SJSA1 (cell line): ENCODE results near the gene DPYSL4. TPM values are rescaled to one million over a fixed set of nuclear protein-coding genes. Genes with fewer than 3 reads are reported as not detected.

Experiments used
- DNase-seq, 2 experiments: peaks; one replicate each; pipeline ENCODE4 v3.0.0-alpha.2; 2015 to 2020; ENCODE audit warnings: low spot score in 2 of 2, low read depth in 1 of 2
- H3K27ac ChIP-seq: fragments of 250-450 bp; sonication (Bioruptor Pico); 2 replicates; pipeline ENCODE4 v1.5.1; 2020; ENCODE audit warnings: mild to moderate bottlenecking, moderate library complexity
- H3K27me3 ChIP-seq: fragments of 250-450 bp; sonication (Bioruptor Pico); replicated peaks from 2 replicates; pipeline ENCODE4 v1.5.1; 2020; ENCODE audit warnings: mild to moderate bottlenecking, moderate library complexity
- H3K36me3 ChIP-seq: fragments of 250-450 bp; sonication (Bioruptor Pico); 2 replicates; pipeline ENCODE4 v1.5.1; 2020; ENCODE audit warnings: mild to moderate bottlenecking
- H3K4me1 ChIP-seq: fragments of 250-450 bp; sonication (Bioruptor Pico); replicated peaks from 2 replicates; pipeline ENCODE4 v1.6.1; 2021; ENCODE audit warnings: mild to moderate bottlenecking
- H3K4me3 ChIP-seq: fragments of 250-450 bp; sonication (Bioruptor Pico); 2 replicates; pipeline ENCODE4 v1.5.1; 2020; ENCODE audit warnings: mild to moderate bottlenecking
- H3K9me3 ChIP-seq: fragments of 250-450 bp; sonication (Bioruptor Pico); replicated peaks from 2 replicates; pipeline ENCODE4 v1.5.1; 2020; ENCODE audit warnings: mild to moderate bottlenecking
- total RNA-seq: library from RNA; depleted of rRNA; stranded (reverse); fragments of >200 nt; shearing (Covaris generic); gene quantifications from 2 replicates; pipeline ENCODE4 v1.2.3, GENCODE V29; 2014

The DPYSL4 gene
- total RNA-seq, 1 experiment from 2014 or later: 1.3 TPM

DNA sequence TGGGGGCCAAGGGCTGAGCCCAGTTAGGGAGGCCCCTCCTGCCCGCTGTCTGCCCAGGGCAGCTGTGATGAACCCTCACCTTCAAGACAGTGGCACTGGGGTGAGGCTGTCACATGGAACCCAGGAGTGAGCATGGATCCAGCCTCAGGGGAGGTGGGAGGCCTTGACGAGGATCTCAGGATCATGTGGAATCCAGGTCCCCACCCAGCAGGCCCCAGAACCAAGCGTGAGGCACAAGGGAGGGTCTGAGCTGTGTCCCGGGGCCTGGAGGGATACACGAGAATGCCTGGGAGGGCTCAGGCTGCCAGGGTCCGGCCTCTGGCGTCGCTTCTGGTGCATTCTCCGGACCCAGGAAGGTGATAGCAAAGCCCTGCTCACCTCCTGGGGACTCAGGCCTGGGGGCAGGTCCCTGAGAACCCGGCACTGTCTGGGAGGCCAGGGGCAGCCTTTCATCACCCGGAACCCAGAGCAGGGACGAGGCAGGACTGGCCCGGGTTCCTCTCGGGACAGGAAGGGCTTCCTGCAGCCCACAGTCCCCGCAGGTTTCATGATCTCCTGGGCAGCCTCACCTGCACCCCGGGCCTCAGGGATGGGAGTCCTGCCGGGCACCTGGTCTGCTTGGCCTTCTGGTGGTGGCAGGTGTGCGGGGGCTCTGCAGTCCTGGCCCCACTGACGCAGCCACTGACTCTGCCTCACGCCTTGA, 17.5 kb downstream of the DPYSL4 start:
- H3K4me3 ChIP-seq: no peak overlapping the region
- no peak for DNase-seq
- no peaks in the 10 kb centered on the region for H3K9me3 ChIP-seq
- H3K27me3 ChIP-seq: no peaks in the 10 kb centered on the region
- no peaks in the 10 kb centered on the region for H3K36me3 ChIP-seq
- no peak overlapping the region for H3K27ac ChIP-seq
- H3K4me1 ChIP-seq: no peaks in the 10 kb centered on the region

DNA sequence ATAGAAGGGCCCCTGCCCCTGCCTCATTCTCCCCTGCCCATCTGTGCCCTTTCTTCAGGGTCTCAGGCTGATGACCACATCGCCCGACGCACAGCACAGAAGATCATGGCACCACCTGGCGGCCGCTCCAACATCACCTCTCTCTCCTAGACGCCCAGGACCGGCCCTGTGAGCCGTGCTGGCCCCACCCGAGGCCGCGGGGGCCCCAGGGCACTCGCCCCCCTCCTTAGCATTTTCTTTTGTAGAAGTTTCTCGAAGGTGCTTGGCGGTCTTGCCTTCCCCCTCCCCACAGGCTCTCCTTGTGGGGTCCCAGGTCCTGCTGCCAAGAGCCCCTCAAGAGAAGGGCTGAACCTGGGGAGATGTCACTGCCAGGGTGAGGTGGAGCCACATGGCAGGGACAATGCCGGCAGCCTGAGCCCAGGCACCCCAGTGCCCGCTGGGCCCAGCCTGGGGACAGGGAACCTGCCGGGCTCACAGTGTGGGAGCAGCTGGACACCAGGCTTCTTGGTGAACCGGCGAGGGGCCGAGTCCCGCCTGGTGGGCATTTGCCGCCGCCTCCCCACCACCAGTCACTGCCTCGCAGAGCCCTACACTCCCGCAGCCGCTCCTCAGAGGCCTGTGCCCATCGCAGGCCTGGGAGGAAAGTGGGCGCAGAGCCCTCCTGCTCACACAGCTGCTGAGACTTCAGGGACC, 18.2 kb downstream of the DPYSL4 start:
- Histone ChIP-seq H3K27ac (no peak overlapping the region), H3K9me3 (no peaks in the 10 kb centered on the region), H3K4me3 (no peak overlapping the region), H3K4me1 (no peaks in the 10 kb centered on the region), H3K36me3 (no peaks in the 10 kb centered on the region), H3K27me3 (no peaks in the 10 kb centered on the region)
- no peak for DNase-seq

DNA sequence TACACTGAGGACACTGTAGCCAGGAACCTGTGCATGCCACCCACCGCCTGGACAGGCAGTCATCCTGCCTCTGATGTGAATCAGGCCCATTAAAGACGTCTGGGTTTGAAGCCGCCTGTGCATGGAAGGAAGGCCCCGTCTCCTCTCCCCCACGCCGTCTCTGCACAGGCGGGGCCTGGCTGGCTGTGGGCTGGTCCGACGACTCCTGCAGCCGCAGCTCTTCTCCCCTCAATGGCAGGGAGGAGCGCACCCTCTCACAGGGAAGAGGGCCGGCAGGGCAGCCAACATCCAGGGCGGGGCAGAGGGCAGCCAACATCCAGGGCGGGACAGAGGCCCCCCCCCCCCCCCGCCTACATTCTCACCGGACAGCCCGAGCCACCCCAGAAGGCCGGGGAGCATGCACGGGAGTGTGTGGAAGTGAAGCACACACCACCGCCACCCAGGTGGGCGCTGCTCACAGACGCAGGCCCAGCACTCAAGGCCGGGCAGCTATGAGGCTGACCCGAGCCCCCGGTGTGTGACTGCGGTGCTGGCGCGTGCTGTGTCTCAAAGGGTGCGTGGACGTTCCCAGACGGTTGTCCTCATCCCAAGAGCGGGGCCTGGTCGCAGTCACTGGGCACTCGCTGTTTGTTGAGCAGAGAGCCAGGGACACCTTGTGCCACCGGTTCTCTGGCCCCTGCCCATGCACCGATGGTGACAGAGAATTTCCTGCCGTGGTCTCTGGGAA, 19.1 kb downstream of the DPYSL4 start:
- Histone ChIP-seq H3K4me3 (no peak overlapping the region), H3K4me1 (no peaks in the 10 kb centered on the region), H3K9me3 (no peaks in the 10 kb centered on the region), H3K36me3 (no peaks in the 10 kb centered on the region), H3K27me3 (no peaks in the 10 kb centered on the region), H3K27ac (no peak overlapping the region)
- no peak for DNase-seq

- Histone ChIP-seq H3K9me3 (no peaks in the 10 kb centered on the region), H3K27me3 (no peaks in the 10 kb centered on the region), H3K36me3 (no peaks in the 10 kb centered on the region), H3K27ac (no peak overlapping the region), H3K4me1 (no peaks in the 10 kb centered on the region), H3K4me3 (no peak overlapping the region)
- no peak for DNase-seq
Observed at GRCh38 chr10:132206377-132206745, 19.6 kb downstream of the DPYSL4 start.

DNA sequence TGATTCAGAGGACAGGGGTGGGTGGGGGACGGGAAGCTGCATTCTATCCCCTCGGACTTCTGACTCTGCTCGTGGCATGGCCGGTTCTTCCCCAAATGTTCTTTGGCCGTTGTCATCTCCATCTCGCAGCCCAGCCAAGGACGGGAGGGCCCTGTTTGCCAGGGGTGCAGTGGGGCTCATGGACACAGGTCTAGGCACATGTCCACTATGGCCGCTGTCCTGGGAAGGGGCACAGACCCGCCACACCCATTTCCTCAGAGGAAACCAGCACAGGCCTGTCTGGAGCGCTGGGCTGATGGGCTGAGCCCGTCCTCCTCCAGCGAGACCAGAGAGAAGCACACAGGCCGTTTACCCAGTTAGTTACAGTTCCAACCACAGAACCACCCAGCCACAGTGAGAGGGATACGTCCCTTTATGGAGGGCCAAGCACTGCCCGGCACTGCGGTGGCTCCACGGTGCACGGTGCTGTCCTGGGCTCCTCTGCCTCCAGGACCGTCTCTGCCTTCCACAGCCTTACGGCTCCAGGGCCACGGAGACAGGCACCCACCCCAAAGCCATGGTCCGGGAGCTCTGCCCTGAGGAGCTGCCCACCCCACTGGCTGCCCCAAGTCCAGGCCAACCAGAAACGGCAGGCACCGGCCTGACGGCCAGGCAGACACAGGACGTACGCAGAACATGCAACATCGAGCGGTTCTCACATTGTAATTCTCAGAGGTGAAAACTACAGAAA, 20.2 kb downstream of the DPYSL4 start:
- Histone ChIP-seq H3K4me1 (no peaks in the 10 kb centered on the region), H3K4me3 (no peak overlapping the region), H3K9me3 (no peaks in the 10 kb centered on the region), H3K27me3 (no peaks in the 10 kb centered on the region), H3K36me3 (no peaks in the 10 kb centered on the region), H3K27ac (no peak overlapping the region)
- no peak for DNase-seq

- Histone ChIP-seq H3K36me3 (no peaks in the 10 kb centered on the region), H3K27ac (no peak overlapping the region), H3K27me3 (no peaks in the 10 kb centered on the region), H3K9me3 (no peaks in the 10 kb centered on the region), H3K4me3 (no peak overlapping the region), H3K4me1 (no peaks in the 10 kb centered on the region)
- DNase-seq: no peak
Observed at GRCh38 chr10:132207536-132208461, 21.1 kb downstream of the DPYSL4 start.

DNA sequence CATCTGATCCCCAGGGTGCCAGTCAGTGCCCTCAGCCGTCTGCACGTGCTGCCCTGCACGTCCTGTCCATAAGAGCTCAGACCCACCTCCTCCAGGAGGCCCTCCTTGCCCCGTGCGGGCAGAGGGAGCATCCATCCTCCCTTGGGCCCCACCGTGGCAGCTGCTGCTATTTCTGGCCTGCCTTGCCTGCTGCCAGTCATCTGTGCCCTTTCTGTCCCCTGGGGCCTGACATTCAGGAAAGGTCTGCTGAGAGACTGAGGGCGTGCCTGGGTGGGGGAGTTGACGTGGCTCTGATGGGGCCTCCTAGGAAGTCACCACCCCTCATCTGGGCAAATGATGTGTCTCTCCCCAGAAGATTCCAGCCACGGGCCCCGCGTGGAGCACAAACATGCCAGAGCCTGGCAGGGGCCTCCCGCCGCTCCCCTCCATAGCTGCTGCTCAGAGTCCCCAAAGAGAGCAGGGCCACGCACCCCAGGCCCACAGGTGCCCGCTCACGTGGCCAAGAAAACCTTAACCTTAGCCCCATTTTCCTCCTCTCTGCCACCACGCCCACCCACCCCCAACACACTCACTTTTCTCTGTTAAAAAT, 21.8 kb downstream of the DPYSL4 start:
- Histone ChIP-seq H3K27me3 (no peaks in the 10 kb centered on the region), H3K36me3 (no peaks in the 10 kb centered on the region), H3K4me1 (no peaks in the 10 kb centered on the region), H3K9me3 (no peaks in the 10 kb centered on the region), H3K4me3 (no peak overlapping the region), H3K27ac (no peak overlapping the region)
- DNase-seq: no peak

DNA sequence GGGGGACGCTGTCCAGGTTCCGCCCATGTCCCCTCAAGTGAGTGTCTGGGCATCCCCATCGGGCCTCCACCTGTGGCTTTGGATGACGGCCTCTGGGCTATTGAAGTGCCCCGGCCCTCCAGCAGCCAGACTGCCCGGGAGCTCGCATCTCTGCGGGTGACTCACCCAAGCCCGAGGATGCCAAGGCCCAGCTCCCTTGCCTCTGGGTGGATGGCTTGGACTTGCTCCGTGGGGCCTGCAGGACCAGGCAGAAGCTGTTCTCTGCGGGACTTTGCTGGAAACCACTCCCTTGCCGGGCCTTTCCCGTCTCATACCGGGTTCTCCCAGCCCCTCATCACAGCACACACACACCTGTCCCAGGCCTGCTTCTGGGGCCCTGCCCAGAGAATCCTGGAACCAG, 22.4 kb downstream of the DPYSL4 start:
- Histone ChIP-seq H3K4me1 (no peaks in the 10 kb centered on the region), H3K9me3 (no peaks in the 10 kb centered on the region), H3K27me3 (no peaks in the 10 kb centered on the region), H3K36me3 (no peaks in the 10 kb centered on the region), H3K27ac (no peak overlapping the region), H3K4me3 (no peak overlapping the region)
- no peak for DNase-seq

DNA sequence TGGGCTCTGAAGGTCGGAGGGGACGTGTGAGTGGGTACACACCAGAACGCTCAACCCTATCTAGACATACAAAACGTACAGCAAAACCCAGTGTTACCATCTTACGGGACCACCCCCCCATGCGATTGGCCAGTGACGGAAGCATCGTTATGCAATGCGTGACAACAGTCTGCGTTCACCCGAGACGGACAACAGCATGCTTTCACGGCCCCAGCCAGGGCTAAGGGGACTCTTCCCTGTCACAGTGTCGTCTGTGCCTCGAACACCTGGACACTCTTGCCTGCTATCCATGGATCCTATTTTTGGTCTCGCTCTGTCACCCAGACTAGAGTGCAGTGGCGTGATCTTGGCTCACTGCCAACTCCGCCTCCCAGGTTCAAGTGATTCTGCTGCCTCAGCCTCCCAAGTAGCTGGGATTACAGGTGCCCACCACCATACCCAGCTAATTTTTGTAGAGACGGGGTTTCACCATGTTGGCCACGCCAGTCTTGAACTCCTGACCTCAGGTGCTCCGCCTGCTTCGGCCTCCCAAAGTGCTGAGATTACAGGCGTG, 23.3 kb downstream of the DPYSL4 start:
- Histone ChIP-seq H3K36me3 (no peaks in the 10 kb centered on the region), H3K4me3 (no peak overlapping the region), H3K27ac (no peak overlapping the region), H3K9me3 (no peaks in the 10 kb centered on the region), H3K27me3 (no peaks in the 10 kb centered on the region), H3K4me1 (no peaks in the 10 kb centered on the region)
- DNase-seq: no peak

GRCh38 chr10:132210766-132211165, 24.0 kb downstream of the DPYSL4 start:
- H3K4me1 ChIP-seq: no peaks in the 10 kb centered on the region
- H3K27me3 ChIP-seq: no peaks in the 10 kb centered on the region
- DNase-seq: no peak
- no peaks in the 10 kb centered on the region for H3K9me3 ChIP-seq
- no peak overlapping the region for H3K27ac ChIP-seq
- no peaks in the 10 kb centered on the region for H3K36me3 ChIP-seq
- H3K4me3 ChIP-seq: no peak overlapping the region

DNA sequence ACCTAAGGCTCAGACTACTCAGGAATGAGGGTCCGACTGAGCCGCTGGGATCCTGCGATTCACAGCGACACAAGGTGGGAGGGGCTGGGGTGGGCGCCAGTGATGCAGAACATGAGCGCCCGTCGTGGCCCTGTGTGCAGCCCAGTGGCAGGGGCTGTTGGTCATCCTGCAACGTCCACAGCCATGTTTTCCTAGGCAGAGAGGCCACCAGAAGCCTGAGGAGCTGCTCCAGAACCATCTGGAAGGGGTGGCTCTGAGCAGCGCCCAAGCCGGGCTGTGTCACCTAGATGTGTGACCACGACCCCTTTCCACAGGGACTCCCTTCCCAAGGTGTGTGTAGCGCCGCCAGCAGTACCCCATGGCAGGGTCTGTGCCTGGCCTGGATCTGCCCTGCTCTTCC, 24.5 kb downstream of the DPYSL4 start:
- no peak for DNase-seq
- Histone ChIP-seq H3K36me3 (no peaks in the 10 kb centered on the region), H3K4me3 (no peak overlapping the region), H3K27me3 (no peaks in the 10 kb centered on the region), H3K4me1 (no peaks in the 10 kb centered on the region), H3K9me3 (no peaks in the 10 kb centered on the region), H3K27ac (no peak overlapping the region)

DNA sequence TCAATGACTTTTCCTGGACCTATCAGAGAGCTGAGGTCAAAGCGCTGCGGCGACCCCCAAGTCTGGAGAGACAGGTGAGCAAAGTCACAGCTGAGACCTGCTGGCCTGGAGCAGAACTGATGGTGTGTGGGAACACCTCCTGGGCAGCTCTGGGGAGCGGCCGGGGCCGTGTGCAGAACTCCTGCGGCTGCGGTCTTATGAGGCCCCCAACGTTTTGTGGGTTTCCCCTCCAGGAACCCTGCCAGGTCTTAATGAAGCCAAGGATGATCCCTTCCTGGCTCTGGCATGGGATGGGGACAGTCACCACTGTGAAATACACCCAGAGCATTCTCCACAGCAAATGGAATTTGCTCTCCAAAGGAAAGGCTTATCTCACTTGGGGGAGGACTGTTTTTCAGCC, 26.1 kb downstream of the DPYSL4 start:
- DNase-seq: no peak
- Histone ChIP-seq H3K27ac (no peak overlapping the region), H3K4me1 (no peaks in the 10 kb centered on the region), H3K4me3 (no peak overlapping the region), H3K9me3 (no peaks in the 10 kb centered on the region), H3K36me3 (no peaks in the 10 kb centered on the region), H3K27me3 (no peaks in the 10 kb centered on the region)
